ENCODE data around the gene RYR2.

- TF ChIP-seq CTCF (IDR thresholded peaks at IDR 0.05; ENCODE audit: low read length): no peak
- TF ChIP-seq EZH2 (IDR thresholded peaks at IDR 0.05; ENCODE audit: borderline replicate concordance, low read length): no peak
Observed at GRCh38 chr1:237655778-237656177, 613.8 kb downstream of the RYR2 start.
